Chondrocyte (in vitro differentiated cells): ENCODE measurements around the gene PLB1. TPM values are rescaled to one million over a fixed set of nuclear protein-coding genes. Genes with fewer than 3 reads are reported as not detected.

Experiments used
- DNase-seq: peaks from one replicate; pipeline ENCODE4 v3.0.0; 2021; ENCODE audit warnings: mixed read lengths, low spot score
- H3K27ac Mint-ChIP-seq: one replicate; pipeline ENCODE4 v1.8.0; 2021; ENCODE audit warnings: mild to moderate bottlenecking, moderate library complexity, mixed read lengths; ENCODE audit not compliant: unreplicated experiment
- H3K27me3 Mint-ChIP-seq: 2 replicates; pipeline ENCODE4 v1.8.0; 2021; ENCODE audit warnings: low read depth, mixed read lengths
- H3K36me3 Mint-ChIP-seq: 2 replicates; pipeline ENCODE4 v1.8.0; 2021; ENCODE audit warnings: low read depth, mixed read lengths
- H3K4me1 Mint-ChIP-seq: 2 replicates; pipeline ENCODE4 v1.8.0; 2021; ENCODE audit warnings: low read depth, mild to moderate bottlenecking, mixed read lengths
- H3K4me3 Mint-ChIP-seq: one replicate; pipeline ENCODE4 v1.8.0; 2021; ENCODE audit warnings: mild to moderate bottlenecking, moderate library complexity, mixed read lengths; ENCODE audit not compliant: unreplicated experiment
- H3K9me3 Mint-ChIP-seq: 2 replicates; pipeline ENCODE4 v1.8.0; 2021; ENCODE audit warnings: low read depth, mixed read lengths
- CTCF ChIP-seq: fragments of 200-600 bp; sonication (generic); IDR thresholded peaks from 2 replicates; pipeline ENCODE4 v1.5.0; 2021; ENCODE audit warnings: antibody characterized with exemption, mild to moderate bottlenecking, moderate library complexity
- total RNA-seq: library from RNA; stranded (reverse); gene quantifications from 3 replicates; pipeline ENCODE4 v1.2.1, GENCODE V29; 2021

The PLB1 gene
- total RNA-seq, 1 donor from 2014 or later, result 4.4 TPM

- H3K27ac Mint-ChIP-seq, result no peak overlapping the region
- no peaks in the 10 kb centered on the region for H3K9me3 Mint-ChIP-seq
- H3K4me1 Mint-ChIP-seq, result peaks cover 27% of the 10 kb centered on the region
- no peak for TF ChIP-seq CTCF
- no peak overlapping the region for H3K4me3 Mint-ChIP-seq
- H3K27me3 Mint-ChIP-seq, result no peaks in the 10 kb centered on the region
- DNase-seq, result no peak
- no peaks in the 10 kb centered on the region for H3K36me3 Mint-ChIP-seq
Measured at GRCh38 chr2:28617502-28618184, 121.8 kb downstream of the PLB1 start.

- Mint-ChIP-seq H3K9me3 (no peaks in the 10 kb centered on the region), H3K27ac (no peak overlapping the region), H3K4me1 (peaks cover 27% of the 10 kb centered on the region), H3K27me3 (no peaks in the 10 kb centered on the region), H3K36me3 (no peaks in the 10 kb centered on the region), H3K4me3 (no peak overlapping the region)
- no peak for TF ChIP-seq CTCF
- DNase-seq, result no peak
Measured at GRCh38 chr2:28618221-28619141, 122.6 kb downstream of the PLB1 start.

- peaks cover 34% of the 10 kb centered on the region for H3K4me1 Mint-ChIP-seq
Measured at GRCh38 chr2:28619213-28620196, 123.6 kb downstream of the PLB1 start.

GRCh38 chr2:28620291-28620793 lies 124.5 kb downstream of the PLB1 start:
- no peaks in the 10 kb centered on the region for H3K36me3 Mint-ChIP-seq
- no peaks in the 10 kb centered on the region for H3K9me3 Mint-ChIP-seq
- no peaks in the 10 kb centered on the region for H3K27me3 Mint-ChIP-seq
- peaks cover 42% of the 10 kb centered on the region for H3K4me1 Mint-ChIP-seq
- no peak for DNase-seq
- TF ChIP-seq CTCF, result no peak
- peak overlapping the region; percentile 17 for H3K27ac Mint-ChIP-seq
- no peak overlapping the region for H3K4me3 Mint-ChIP-seq

More at GRCh38 chr2:28619213-28620196, 123.6 kb downstream of the PLB1 start:
- no peak for DNase-seq
- Mint-ChIP-seq H3K27me3 (no peaks in the 10 kb centered on the region), H3K9me3 (no peaks in the 10 kb centered on the region), H3K27ac (no peak overlapping the region), H3K4me3 (no peak overlapping the region), H3K36me3 (no peaks in the 10 kb centered on the region)
- no peak for TF ChIP-seq CTCF
